Effector CD4-positive, alpha-beta T cell (primary cell): Measurements from ENCODE around the gene POU2AF3.

Source experiments
- DNase-seq: peaks from one replicate; pipeline ENCODE4 v3.0.0-alpha.2; 2020

The POU2AF3 gene

GRCh38 chr11:111329306-111330204, 31.2 kb downstream of the POU2AF3 start:
- DNase-seq = no peak

- DNase-seq = no peak
Observed at GRCh38 chr11:111330234-111330893, 32.0 kb downstream of the POU2AF3 start.

- DNase-seq = no peak
Observed at GRCh38 chr11:111331711-111332479, 33.5 kb downstream of the POU2AF3 start.

DNA sequence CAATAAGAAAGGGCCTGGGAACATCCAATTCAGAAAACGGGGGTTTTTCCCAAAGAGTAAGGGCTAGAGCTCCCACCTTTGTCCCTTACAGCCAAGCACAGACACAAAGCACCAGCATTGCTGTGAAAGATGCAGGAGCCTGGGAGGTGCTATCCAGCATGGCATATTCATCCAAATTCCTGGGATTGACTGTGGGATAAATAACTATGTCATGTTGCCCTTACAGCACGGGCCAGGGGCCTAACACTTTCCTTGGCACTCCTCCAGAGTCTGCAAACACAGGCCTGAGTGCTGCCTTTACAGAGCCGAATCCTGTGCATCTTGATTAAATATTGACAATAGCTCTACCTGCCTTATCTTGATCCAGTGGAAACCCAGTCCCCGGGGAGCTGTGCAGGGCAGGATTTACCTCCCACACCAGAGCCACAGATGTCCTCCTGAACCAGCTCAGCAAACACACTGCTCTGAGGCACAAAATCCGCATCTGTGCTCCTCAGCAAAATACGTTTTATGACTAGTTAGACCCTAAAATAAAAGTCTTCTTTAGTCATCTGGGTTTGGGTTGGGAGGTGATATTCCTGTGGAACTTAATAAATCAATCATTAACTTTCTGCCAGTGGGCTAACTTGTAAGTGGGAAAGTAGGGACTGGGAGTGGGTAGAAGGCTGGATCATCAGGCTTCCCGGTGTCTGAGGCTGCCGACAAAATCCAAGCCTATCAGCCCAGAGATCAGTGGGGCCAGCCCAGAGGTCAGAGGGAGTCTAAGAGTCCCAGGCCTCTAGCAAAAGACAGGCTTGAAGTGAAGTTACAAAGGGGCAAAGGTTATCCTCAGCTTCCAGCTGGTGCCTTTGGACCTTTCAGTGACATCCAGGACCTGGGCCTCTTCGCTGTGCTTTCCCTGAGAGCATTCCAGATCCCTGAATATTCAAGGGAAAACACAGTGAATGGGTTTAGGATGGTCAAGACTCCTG, 36.5 kb downstream of the POU2AF3 start:
- no peak for DNase-seq

DNA sequence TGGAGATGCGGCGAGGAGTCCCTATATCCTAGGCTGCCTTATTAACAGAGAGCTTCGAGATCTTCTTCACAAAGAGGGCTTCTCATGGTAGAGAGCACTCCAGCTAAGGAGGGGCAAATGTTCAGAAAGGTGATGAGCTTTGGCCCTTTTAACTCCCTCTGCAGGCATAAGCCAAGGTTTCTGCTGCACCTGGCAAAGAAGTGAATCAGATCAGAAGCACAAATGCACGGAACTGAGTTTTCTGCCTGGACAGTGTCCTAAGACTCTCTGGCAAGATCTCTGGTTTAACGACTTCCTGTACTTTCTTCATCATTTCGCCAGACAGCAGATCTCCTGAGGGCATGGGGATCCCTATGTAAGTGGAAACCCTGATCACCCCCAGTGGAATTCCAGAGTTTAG, 37.2 kb downstream of the POU2AF3 start:
- DNase-seq = no peak

DNA sequence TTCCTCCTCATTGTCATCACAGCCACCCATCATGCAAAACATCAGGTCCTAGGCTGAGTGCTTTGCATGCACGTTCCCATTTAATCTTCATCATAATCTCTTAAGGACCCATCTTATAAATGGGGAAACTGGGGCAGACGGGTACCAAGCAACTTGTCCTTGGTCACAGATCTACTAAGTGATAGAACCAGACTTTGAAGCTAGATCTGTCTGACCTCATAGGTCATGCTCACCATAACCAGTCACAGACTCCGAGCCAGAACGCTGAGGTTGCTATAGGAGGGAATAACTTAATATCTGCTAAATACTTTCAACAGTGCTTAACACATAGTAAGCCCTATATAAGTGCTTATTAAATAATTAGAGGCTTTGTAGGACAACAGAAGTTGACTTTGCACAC, 37.7 kb downstream of the POU2AF3 start:
- no peak for DNase-seq

DNA sequence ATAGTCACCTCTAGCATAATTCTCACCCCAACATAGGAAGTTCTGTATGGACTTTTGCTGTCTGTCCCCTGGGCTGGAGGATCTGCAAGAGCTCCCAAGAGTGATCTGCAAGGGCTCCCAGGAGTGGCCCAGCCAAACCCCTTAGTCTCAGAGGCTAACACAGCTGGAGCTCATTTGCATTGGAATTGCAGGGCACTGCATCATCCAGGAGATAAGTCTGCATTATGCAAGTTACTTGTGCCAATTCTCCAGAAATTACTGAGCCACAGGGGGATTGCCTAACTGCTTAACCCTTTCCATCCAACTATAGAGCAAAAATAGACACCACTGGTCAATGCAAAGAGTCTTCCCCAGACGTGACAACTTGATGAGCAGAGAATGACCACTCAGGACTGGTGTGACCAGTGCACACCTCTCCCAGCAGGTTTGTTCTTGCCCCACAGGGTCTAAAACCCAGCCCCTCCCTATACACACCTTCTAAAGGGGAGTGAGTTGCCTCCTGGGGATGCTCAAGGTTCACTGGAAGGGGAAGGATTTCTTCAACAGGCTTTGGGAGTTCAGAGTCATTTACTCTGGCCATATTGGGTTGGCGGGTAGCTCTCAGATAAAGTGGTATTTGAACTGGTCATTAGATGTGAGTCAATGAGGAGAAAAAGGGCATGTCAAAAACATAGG, 38.4 kb downstream of the POU2AF3 start:
- no peak for DNase-seq

DNA sequence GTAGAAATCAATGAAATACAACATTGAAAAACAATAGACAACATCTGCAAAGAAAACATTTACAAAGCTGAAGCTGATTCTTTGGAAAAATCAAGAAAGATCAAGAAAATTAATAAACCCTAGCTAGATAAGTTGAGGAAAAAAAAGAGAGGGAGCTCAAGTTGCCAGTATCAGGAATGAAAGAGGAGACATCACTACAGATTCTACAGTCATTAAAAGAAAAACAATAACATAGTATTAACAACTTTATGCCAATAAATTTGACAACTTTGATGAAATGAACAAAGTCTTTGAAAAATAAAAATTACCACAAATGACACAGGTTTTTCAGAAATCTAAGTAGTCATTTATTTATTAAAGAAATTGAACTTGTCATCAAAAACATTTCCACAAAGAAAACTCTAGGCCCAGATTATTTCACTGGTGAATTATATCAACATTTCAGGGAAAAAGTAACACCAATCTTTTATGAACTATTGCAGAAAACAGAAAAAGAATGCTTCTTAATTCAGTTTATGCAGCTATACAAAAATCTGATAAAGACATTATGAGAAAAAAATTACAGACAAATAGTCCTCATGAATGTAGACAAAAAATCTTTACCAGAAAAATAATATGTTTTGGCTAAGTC, 41.5 kb downstream of the POU2AF3 start:
- DNase-seq = no peak

DNA sequence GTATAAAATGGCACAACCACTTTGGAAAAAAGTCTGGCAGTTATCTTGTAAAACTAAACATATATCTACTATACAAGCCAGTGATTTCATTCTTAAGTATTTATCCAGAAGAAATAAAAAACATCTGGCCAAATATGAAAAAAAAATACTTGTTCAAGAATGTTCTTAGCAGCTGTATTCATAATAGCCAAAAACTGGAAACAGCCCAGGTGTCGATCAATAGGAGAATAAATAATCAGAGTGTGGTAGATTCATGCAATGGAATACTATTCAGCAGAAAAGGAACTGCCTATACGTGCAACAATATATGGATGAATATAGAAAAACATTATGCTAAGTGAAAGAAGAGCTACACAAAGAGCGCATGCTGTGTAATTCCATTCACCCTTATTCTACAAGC, 44.0 kb downstream of the POU2AF3 start:
- DNase-seq = no peak

DNA sequence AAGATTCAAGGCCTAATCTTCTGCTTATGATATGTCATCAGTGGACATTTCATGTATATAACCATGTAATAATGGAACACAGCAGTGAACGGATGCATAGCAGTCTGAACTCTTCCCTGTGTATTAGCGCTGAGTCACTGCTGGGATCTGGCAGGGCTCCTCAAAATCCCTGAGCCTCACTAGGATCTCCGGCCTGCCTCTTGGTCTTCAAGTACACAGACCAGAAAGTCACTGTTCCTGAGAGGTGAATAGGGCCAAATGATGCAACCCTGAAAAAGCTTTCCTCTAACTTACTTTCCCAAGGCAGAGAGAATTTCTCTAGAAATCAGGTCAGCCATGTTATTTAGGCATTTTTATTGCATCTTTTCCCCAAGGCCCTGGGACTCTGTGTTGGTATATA, 45.7 kb downstream of the POU2AF3 start:
- no peak for DNase-seq

DNA sequence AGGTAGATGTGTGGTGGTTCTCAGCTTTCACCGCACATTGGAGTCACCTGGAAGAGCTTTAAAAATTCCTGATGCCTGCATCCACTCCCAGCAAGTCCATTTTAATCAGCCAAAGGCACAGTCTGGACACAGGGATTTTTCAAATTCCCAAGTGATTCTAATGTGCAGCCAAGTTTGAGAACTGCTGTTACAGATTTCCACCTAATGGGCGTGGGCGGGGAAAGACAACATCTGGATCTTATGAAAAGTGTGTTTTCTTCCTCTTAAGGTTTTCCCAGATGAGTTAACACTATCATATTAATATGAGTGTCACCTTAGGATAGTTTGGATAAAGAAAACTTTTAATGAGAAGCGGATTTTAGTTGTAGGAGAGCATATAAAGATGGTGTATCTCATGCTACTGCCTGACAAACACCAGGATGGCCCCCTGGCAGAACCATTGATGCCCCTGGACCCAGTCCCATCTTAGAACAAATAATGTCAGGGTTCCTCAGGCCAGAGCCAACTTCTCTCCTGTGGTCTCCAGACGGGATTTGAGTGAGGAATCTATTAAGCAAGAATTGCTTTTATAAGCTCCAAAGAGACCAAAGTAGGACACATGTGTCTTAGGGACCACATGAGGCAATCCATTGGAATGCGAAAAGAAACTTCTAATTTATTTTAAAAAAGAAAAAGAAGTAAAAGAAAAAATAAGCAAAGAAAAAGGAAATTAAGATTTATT, 48.8 kb downstream of the POU2AF3 start:
- no peak for DNase-seq

- no peak for DNase-seq
Observed at GRCh38 chr11:111347723-111348115, 49.4 kb downstream of the POU2AF3 start.

DNA sequence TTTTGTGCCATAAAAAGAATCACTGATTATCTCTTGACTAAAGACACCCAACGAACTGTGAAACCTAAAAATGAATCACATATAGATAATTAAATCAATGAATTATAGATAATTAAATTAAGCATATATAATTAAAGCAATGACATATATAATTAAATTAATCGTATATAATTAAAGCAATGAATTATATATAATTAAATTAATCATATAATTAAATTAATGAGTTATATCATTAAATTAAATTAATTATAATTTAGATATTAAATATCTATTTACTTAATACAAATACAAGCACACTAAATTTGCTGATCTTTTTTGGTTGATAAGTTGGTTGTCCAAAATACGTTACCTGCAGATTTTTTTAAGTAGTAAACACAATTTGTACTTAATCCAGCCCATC, 49.8 kb downstream of the POU2AF3 start:
- no peak for DNase-seq

DNA sequence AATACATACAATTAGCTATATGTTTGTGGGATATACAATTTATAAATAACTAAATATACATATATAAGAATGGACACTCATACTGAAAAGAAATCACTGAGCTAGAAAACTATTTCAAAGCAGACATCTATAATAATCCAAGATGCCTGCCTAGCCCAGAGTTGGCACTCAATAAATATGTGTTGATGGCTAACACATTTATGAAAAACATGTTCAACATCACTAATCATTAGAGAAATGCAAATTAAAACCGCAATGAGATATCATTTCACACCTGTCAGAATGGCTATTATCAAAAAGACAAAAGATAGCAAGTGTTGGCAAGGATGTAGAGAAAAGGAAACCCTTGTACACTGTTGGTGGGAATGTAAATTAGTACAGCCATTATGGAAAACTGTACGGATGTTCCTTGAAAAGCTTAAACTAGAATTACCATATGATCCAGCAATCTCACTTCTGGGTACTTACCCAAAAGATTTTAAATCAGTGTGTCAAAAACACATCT, 50.9 kb downstream of the POU2AF3 start:
- no peak for DNase-seq

GRCh38 chr11:111350811-111351210, 52.5 kb downstream of the POU2AF3 start:
- DNase-seq = no peak

DNA sequence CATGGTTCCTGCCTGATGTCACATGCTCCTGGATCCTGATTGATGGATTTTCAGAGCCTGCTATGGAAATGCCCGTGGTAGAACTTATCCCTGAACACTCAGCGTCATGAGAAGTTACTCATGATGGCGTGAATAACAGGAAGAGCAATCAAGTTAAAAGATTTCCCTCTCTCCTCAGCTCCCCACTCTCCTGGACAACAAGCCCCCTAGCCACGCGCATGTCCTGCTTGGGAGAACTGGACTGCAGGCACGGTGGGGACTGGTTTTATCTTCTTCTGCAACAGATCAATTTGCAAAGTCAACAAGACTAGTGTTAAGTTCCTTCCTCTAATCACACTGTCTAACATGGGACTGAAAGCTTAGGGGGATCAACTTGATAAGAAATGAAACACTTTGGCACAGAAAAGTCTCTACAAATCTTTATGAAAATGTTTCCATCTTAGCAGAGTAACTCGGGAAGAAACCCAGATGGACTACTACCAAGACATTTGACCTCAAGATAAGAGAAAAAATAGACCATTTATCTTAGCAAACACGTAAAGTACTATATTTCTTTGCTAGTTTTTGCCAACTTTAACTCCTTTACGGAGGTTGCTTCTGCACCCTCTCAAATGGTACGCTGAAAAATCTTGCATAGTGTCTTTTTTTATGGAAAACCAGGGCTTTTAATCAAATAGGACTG, 53.2 kb downstream of the POU2AF3 start:
- no peak for DNase-seq

DNA sequence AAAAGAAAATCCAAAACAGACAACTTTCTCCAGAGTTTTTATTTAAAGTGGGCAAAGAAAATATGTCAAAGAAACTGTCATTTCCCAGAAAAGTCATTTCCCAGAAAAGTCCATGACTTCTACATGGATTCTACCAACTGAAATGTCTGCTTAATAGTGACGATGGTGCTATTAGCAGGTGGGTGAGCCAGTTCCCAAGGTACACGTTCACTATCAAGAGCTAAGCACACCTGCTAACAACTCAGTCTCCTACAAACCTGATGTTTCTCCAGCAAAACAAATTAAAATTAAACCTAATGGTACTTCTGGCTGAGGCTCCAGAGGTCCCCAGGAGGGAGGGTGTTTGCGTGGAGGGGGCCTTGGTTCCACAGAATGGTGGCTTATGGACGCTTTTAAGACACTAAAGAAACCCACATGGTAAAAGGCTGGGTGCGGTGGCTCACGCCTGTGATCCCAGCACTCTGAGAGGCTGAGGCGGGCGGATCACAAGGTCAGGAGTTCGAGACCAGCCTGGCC, 53.9 kb downstream of the POU2AF3 start:
- no peak for DNase-seq

DNA sequence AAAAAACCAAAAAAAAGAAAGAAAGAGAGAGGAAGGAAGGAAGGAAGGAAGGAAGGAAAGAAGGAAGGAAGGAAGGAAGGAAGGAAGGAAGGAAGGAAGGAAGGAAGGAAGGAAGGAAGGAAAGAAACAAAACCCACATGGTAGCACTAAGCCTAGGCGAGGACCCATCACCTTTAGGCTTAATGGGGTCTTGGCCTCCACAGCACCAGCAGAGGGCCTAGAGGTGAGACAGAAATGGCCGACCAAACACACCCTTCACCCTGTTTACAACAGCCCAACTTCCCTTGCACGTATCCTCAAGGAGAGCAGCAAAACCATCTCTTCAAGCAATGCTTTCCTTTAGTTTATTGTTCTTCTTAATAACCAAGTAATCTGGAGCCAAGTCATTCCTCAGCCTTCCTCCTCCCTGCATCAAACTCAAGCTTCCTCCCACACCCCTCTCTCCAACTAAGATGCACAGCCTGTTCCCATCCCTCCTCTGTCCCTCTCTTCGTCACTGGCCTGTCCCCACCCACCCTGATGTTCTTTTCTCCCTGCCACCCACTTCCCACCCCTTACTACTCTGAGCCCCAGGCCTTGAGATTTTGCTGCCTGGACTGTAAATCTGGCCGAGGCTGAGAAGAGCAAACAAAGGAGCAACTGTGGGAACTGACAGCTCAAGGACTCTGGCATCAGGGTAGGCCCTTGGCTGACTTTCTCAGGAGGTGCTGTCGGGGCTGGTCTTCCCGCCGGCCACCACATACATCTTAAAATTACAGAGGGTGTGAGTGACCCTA, 54.8 kb downstream of the POU2AF3 start:
- DNase-seq = no peak
